CD8-positive, alpha-beta memory T cell (primary cell): ENCODE results near the gene LCN2. TPM values are rescaled to one million over a fixed set of nuclear protein-coding genes. Genes with fewer than 3 reads are reported as not detected.

ENCODE experiments used
- CTCF ChIA-PET: fragments of 350-600 bp; sonication (Branson Sonifier 250); formaldehyde crosslinking; loops from one replicate; lab custom pipeline; 2021; ENCODE audit warnings: antibody characterized with exemption; lab: Charles Lee
- POLR2A ChIA-PET: fragments of 350-600 bp; sonication (Branson Sonifier 250); formaldehyde crosslinking; loops from one replicate; lab custom pipeline; 2021; ENCODE audit warnings: antibody characterized with exemption; lab: Charles Lee
- DNase-seq, 5 donors: peaks; one replicate each; pipeline versions ENCODE4 v3.0.0 to v3.0.0-alpha.2; 2020 to 2022; ENCODE audit warnings: mixed read lengths in 1 of 5
- H3K27ac ChIP-seq: one replicate; pipeline ENCODE4 v1.7.0; 2013; ENCODE audit warnings: low read depth, mild to moderate bottlenecking, low read length, moderate library complexity
- H3K27me3 ChIP-seq: 2 replicates; pipeline ENCODE4 v1.7.0; 2013; ENCODE audit warnings: low read length, mild to moderate bottlenecking; ENCODE audit not compliant: insufficient read depth, poor library complexity, severe bottlenecking
- H3K36me3 ChIP-seq: 2 replicates; pipeline ENCODE4 v1.7.0; 2013; ENCODE audit warnings: mild to moderate bottlenecking, low read length, moderate library complexity; ENCODE audit not compliant: insufficient read depth
- H3K4me1 ChIP-seq: 2 replicates; pipeline ENCODE4 v1.7.0; 2013; ENCODE audit warnings: mild to moderate bottlenecking, low read length, moderate library complexity; ENCODE audit not compliant: insufficient read depth
- H3K4me3 ChIP-seq: 2 replicates; pipeline ENCODE4 v1.7.0; 2013; ENCODE audit warnings: mild to moderate bottlenecking, low read length
- H3K9me3 ChIP-seq: 2 replicates; pipeline ENCODE4 v1.7.0; 2013; ENCODE audit warnings: mild to moderate bottlenecking, low read length
- H3K27ac Mint-ChIP-seq, 8 donors: one replicate each; pipeline ENCODE4 v1.8.0; 2020 to 2021; ENCODE audit warnings: mixed read lengths in 8 of 8, mild to moderate bottlenecking in 6 of 8, inconsistent platforms in 3 of 8, moderate library complexity in 3 of 8
- H3K27me3 Mint-ChIP-seq, 2 donors: one replicate each; pipeline ENCODE4 v1.8.0; 2020 to 2021; ENCODE audit warnings: mixed read lengths in 2 of 2, mild to moderate bottlenecking in 1 of 2, moderate library complexity in 1 of 2
- H3K36me3 Mint-ChIP-seq, 3 donors: one replicate each; pipeline ENCODE4 v1.8.0; 2020 to 2021; ENCODE audit warnings: mixed read lengths in 3 of 3, inconsistent platforms in 1 of 3, mild to moderate bottlenecking in 1 of 3
- H3K4me1 Mint-ChIP-seq, 3 donors: one replicate each; pipeline ENCODE4 v1.8.0; 2020 to 2021; ENCODE audit warnings: mixed read lengths in 3 of 3, inconsistent platforms in 1 of 3, mild to moderate bottlenecking in 1 of 3
- H3K4me3 Mint-ChIP-seq, 7 donors: one replicate each; pipeline ENCODE4 v1.8.0; 2020 to 2021; ENCODE audit warnings: mixed read lengths in 7 of 7, mild to moderate bottlenecking in 6 of 7, moderate library complexity in 4 of 7, inconsistent platforms in 2 of 7
- H3K9me3 Mint-ChIP-seq, 5 donors: one replicate each; pipeline ENCODE4 v1.8.0; 2020 to 2022; ENCODE audit warnings: mixed read lengths in 5 of 5, mild to moderate bottlenecking in 3 of 5, moderate library complexity in 2 of 5, inconsistent platforms in 1 of 5
- polyA plus RNA-seq: library from polyadenylated mRNA; unstranded; fragments of 300-500 nt; fragmentation: Illumina TruSeq; gene quantifications from one replicate; pipeline ENCODE4 v1.2.3, GENCODE V29; 2021
- total RNA-seq, 2 experiments: library from RNA; stranded (reverse); gene quantifications; one replicate each; pipeline ENCODE4 v1.2.3, GENCODE V29; 2021

Gene LCN2
- total and polyA plus RNA-seq, 3 experiments from 2014 or later, result not detected

DNA sequence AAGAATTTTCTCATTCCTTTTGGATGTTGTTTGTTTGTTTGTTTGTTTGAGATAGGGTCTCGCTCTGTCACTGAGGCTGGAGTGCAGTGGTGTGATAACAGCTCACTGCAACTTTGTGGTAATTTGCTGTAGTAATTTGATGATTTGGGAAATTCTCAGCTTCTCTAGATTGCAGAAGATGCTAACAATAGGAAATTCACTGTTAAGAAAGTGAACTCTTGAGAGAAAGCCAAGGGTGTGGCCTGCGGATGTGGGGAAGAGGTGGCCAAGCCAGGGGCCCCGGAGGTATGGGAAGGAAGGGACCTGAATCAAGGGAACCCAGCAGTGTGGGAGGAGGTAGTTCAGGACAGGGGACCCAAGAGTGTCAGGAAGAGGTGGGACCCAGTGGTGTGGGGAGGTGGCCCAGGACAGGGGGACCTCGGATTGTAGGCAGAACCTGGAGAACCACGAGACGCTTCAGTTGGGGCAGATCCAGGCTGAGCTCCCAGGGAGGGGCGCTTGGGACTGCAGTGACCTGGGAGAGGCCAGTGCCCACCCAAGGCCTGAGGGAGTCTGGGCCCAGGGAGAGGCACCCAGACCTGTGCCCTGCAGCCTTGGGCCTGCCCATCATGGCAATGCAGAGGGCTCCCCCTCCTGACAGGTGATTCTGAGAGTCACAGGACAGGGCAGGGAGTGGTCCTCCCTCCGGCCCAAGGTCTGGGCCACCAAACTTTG is 5.6 kb upstream of the LCN2 start:
- Mint-ChIP-seq H3K27me3 (peaks cover 0 to 1% of the 10 kb centered on the region in 2 donors), H3K4me3 (no peak overlapping the region), H3K4me1 (peaks cover 6 to 11% (median 10%) of the 10 kb centered on the region in 3 donors), H3K9me3 (no peaks in the 10 kb centered on the region), H3K36me3 (no peaks in the 10 kb centered on the region), H3K27ac (no peak overlapping the region)
- Histone ChIP-seq H3K27ac (no peak overlapping the region), H3K4me1 (peaks cover 14% of the 10 kb centered on the region), H3K27me3 (no peaks in the 10 kb centered on the region), H3K4me3 (no peak overlapping the region), H3K9me3 (no peaks in the 10 kb centered on the region), H3K36me3 (no peaks in the 10 kb centered on the region)
- DNase-seq, result no peak
- POLR2A ChIA-PET, result no interaction called here
- CTCF ChIA-PET, result interaction anchor here (0.8 to 2.1 kb wide), 2 partner anchors 15 to 16 kb away, joined by 3 to 4 read pairs; partner anchors contain the start of gene BBLN

DNA sequence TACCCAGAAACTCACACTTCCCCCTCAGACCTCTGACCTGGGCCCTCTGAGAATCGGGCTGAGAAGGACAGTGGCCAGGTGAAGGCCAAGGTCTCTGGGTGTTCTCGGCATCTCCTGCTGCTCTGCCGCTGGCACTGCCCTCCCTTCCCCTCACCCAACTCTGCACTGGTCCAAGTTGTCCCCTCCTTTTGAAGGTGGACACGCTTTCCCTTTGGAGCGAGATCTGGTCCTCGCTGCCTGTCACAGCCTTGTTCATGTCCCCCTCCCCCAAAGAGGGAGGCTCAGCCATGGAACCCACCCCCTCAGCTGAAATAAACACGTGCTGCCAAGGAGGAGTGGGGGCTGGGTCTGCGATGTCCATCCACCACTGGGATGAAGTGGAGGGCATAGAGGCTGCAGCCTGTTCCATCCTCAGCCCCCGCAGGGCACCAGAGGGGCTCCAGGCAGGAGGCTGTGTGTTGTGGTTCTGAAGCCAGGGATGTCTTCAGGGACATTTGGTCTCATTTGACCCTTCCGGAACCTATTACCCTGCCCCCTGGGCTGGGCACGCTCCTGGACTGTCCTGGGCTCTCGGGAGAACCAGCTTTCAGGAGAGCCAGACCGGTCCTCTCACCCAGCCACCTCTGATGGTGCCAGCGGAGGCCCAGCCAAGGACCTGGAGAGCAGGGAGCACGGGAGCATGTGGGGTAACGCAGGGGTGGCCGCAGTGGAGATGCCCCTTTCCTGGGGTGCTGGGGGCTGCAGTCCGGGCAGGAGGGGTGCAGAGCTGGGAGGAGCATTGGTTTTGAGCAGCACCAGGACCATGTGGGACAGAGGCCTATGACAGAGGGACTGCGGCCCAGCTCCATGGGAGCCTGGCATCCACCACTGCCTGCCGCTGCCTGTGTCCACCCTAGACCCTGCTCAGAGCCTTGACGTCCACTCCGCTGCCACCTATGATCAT is 4.7 kb upstream of the LCN2 start:
- Histone ChIP-seq H3K27me3 (no peaks in the 10 kb centered on the region), H3K9me3 (no peaks in the 10 kb centered on the region), H3K36me3 (no peaks in the 10 kb centered on the region), H3K4me3 (no peak overlapping the region), H3K27ac (no peak overlapping the region), H3K4me1 (peaks cover 14% of the 10 kb centered on the region)
- Mint-ChIP-seq H3K4me3 (no peak overlapping the region), H3K4me1 (peaks cover 6 to 11% (median 10%) of the 10 kb centered on the region in 3 donors), H3K27ac (no peak overlapping the region), H3K36me3 (no peaks in the 10 kb centered on the region), H3K9me3 (no peaks in the 10 kb centered on the region), H3K27me3 (peaks cover 0 to 4% of the 10 kb centered on the region in 2 donors)
- ChIA-PET POLR2A (no interaction called here), CTCF (interaction anchor here (2.1 kb wide), 1 partner anchor 15 kb away, joined by 4 read pairs; the partner anchor contains the start of gene BBLN)
- DNase-seq, result no peak

DNA sequence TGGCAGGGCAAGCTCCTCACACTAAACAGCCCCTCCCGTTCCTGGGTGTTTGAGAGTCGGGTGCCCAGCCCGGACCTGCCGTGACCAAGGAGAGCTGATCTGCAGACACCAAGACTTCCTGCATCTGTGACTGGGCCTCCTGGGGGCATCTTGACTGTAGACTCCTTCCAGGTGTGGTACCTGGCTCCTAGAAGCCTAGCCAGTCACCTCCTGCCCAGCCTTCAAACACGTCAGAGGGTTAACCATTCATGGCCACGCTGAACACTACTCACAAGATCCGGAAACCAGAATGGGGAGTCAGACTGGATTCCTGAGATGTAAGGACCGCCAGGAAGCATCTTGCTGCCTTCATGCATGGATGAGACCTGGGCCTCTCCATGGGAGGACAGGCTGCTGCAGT is 3.7 kb upstream of the LCN2 start:
- no peaks in the 10 kb centered on the region for H3K9me3 Mint-ChIP-seq
- Histone ChIP-seq H3K4me3 (no peak overlapping the region), H3K4me1 (peaks cover 14% of the 10 kb centered on the region), H3K36me3 (no peaks in the 10 kb centered on the region), H3K27ac (no peak overlapping the region), H3K27me3 (no peaks in the 10 kb centered on the region), H3K9me3 (no peaks in the 10 kb centered on the region)
- ChIA-PET CTCF (interaction anchor here (1.4 kb wide), 1 partner anchor 14 kb away, joined by 4 read pairs; the partner anchor contains the start of gene BBLN), POLR2A (no interaction called here)
- peaks cover 6 to 11% (median 10%) of the 10 kb centered on the region in 3 donors for H3K4me1 Mint-ChIP-seq
- no peak overlapping the region for H3K27ac Mint-ChIP-seq
- peaks cover 0 to 4% of the 10 kb centered on the region in 2 donors for H3K27me3 Mint-ChIP-seq
- DNase-seq, result no peak
- H3K36me3 Mint-ChIP-seq, result no peaks in the 10 kb centered on the region
- H3K4me3 Mint-ChIP-seq, result no peak overlapping the region

DNA sequence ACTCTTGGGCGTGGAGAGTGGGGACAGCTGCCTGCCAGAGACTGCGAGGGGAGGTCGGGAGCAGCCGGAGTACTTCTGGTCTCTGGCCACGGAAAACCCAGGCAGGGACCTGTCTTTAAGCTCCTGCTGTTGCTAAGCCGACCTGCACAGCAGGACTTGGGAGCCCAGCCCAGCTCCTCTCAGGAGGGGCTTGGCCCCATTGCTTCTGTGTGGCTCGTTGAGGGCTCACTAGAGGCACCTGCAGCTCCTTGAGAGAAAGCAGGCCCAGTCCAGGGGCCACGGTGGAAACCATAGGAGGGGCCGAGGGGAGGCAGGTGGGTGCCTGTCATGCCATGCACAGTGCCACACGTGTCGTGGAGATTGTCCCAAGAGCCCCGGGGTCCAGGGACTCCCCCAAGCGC is 3.3 kb upstream of the LCN2 start:
- Histone ChIP-seq H3K9me3 (no peaks in the 10 kb centered on the region), H3K36me3 (no peaks in the 10 kb centered on the region), H3K4me3 (no peak overlapping the region), H3K4me1 (peaks cover 14% of the 10 kb centered on the region), H3K27ac (no peak overlapping the region), H3K27me3 (no peaks in the 10 kb centered on the region)
- H3K36me3 Mint-ChIP-seq, result no peaks in the 10 kb centered on the region
- H3K27ac Mint-ChIP-seq, result no peak overlapping the region
- ChIA-PET CTCF (interaction anchor here (1.4 kb wide), 1 partner anchor 13 kb away, joined by 4 read pairs; the partner anchor contains the start of gene BBLN), POLR2A (no interaction called here)
- H3K27me3 Mint-ChIP-seq, result peaks cover 0 to 4% of the 10 kb centered on the region in 2 donors
- H3K4me3 Mint-ChIP-seq, result no peak overlapping the region
- H3K9me3 Mint-ChIP-seq, result no peaks in the 10 kb centered on the region
- no peak for DNase-seq
- H3K4me1 Mint-ChIP-seq, result peaks cover 6 to 11% (median 10%) of the 10 kb centered on the region in 3 donors

DNA sequence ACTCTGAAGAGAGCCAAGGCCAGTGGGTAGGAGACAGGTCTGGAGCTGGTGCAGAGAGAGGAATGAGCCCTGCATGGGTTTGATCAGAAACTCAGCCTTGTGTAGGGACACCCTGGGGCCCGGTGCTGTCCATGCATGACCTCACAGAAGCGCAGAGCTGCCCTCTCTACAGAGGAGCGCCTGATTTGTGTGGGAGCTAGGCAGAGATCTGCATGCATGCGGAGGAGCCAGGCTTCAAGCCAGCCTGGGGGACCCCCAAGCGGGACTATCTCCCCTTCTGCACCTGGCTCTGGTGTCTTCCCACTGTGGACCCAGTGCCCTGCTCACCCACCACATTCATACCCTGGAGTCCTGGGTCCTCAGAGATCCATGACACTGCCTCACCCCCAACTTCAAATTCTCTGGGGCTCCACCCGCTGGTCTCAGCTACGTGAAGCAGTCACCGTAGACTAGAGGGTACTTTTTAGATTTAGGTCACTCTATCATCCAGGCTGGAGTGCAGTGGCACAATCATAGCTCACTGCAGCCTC is 2.6 kb upstream of the LCN2 start:
- Histone ChIP-seq H3K9me3 (no peaks in the 10 kb centered on the region), H3K4me3 (no peak overlapping the region), H3K36me3 (no peaks in the 10 kb centered on the region), H3K27ac (no peak overlapping the region), H3K27me3 (no peaks in the 10 kb centered on the region), H3K4me1 (peaks cover 13% of the 10 kb centered on the region)
- no peaks in the 10 kb centered on the region for H3K9me3 Mint-ChIP-seq
- DNase-seq, result no peak
- no peaks in the 10 kb centered on the region for H3K36me3 Mint-ChIP-seq
- peaks cover 6 to 11% (median 10%) of the 10 kb centered on the region in 3 donors for H3K4me1 Mint-ChIP-seq
- H3K4me3 Mint-ChIP-seq, result no peak overlapping the region
- ChIA-PET CTCF (interaction anchor here (1.4 kb wide), 1 partner anchor 13 kb away, joined by 4 read pairs; the partner anchor contains the start of gene BBLN), POLR2A (no interaction called here)
- peak overlapping the region in 1 of 8 donors; percentile 94 for H3K27ac Mint-ChIP-seq
- peaks cover 0 to 4% of the 10 kb centered on the region in 2 donors for H3K27me3 Mint-ChIP-seq

DNA sequence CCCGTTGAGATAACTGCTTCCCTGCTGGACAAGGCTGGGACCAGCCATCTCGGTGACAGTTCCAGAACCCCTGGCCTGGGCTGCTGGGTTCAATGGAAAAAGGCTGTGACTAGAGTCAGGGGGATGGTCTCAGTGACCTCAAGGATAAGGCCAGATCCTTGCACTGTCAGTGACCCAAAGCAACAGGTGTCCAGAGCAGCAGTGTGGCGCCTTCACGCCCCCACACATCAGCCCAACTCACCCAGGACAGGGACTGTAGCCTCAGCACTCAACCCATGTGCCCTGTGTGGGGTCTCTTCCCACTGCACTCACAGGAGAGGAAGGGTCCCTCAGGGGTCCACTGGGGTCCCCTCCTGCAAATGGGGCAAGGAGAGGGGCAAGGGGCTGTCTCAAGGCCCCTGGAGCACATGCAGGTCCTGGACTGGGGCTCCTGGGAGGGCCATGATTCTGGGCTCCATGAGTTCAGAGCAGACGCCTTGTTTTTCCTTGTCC is 698 bp upstream of the LCN2 start:
- H3K9me3 Mint-ChIP-seq, result no peaks in the 10 kb centered on the region
- no peaks in the 10 kb centered on the region for H3K36me3 ChIP-seq
- H3K9me3 ChIP-seq, result no peaks in the 10 kb centered on the region
- H3K36me3 Mint-ChIP-seq, result no peaks in the 10 kb centered on the region
- H3K4me3 ChIP-seq, result no peak overlapping the region
- H3K4me3 Mint-ChIP-seq, result no peak overlapping the region
- peaks cover under 1 to 1% (median under 1%) of the 10 kb centered on the region in 3 donors for H3K4me1 Mint-ChIP-seq
- no peak overlapping the region for H3K27ac Mint-ChIP-seq
- ChIA-PET CTCF (no interaction called here), POLR2A (no interaction called here)
- no peaks in the 10 kb centered on the region for H3K27me3 ChIP-seq
- DNase-seq, result no peak
- peaks cover 0 to 4% of the 10 kb centered on the region in 2 donors for H3K27me3 Mint-ChIP-seq
- no peak overlapping the region for H3K27ac ChIP-seq
- H3K4me1 ChIP-seq, result no peaks in the 10 kb centered on the region

DNA sequence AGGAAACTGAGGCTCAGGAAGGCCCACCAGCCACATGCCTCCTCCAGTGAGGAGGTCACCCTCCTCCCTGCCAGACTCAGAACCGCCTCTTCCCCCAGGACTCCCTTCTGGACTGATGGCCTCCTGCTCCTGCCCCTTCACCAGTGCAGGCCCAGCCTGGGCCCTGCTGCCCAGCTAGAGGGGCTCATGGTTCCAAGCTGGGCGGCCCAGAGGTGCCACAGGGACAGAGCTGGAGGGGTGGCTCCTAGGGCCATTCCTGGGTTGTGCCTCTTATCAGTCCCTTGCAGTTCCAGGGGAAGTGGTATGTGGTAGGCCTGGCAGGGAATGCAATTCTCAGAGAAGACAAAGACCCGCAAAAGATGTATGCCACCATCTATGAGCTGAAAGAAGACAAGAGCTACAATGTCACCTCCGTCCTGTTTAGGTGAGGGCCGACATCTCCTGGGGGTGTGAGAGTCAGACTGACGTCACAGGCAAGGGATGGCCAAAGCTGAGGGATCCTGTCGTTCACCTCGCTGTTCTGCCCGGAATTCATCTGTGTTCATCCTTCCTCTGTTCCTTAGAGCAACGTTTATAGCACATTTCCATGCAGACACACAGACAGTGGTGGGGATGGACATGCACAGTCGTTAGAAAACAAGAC is 819 bp downstream of the LCN2 start:
- no peak overlapping the region for H3K4me3 Mint-ChIP-seq
- no peaks in the 10 kb centered on the region for H3K36me3 Mint-ChIP-seq
- H3K4me1 Mint-ChIP-seq, result no peaks in the 10 kb centered on the region
- peaks cover 0 to 2% of the 10 kb centered on the region in 2 donors for H3K27me3 Mint-ChIP-seq
- H3K27ac Mint-ChIP-seq, result no peak overlapping the region
- POLR2A ChIA-PET, result no interaction called here
- H3K9me3 Mint-ChIP-seq, result no peaks in the 10 kb centered on the region
- Histone ChIP-seq H3K27ac (no peak overlapping the region), H3K27me3 (no peaks in the 10 kb centered on the region), H3K4me3 (no peak overlapping the region), H3K36me3 (no peaks in the 10 kb centered on the region), H3K4me1 (no peaks in the 10 kb centered on the region), H3K9me3 (no peaks in the 10 kb centered on the region)
- DNase-seq, result no peak
- CTCF ChIA-PET, result interaction anchor here (1.2 kb wide), 1 partner anchor 10 kb away, joined by 4 read pairs; the partner anchor contains the start of gene BBLN
